Placental epithelial cell (primary cell): ENCODE measurements around the gene OPN1SW. TPM values are rescaled to one million over a fixed set of nuclear protein-coding genes. Genes with fewer than 3 reads are reported as not detected.

ENCODE experiments used
- small RNA-seq: library from RNA; depleted of rRNA; stranded (forward); fragments of <200 nt; gene quantifications from one replicate; pipeline ENCODE3, GENCODE V24; 2012
- total RNA-seq: library from RNA; depleted of rRNA; stranded (reverse); fragments of >200 nt; gene quantifications from 2 replicates; pipeline ENCODE4 v1.2.3, GENCODE V29; 2012

OPN1SW gene
- not detected in 2 replicates for total RNA-seq

GRCh38 chr7:128775744-128776474, at the start of gene OPN1SW:
TSS of gene OPN1SW (minus strand) at chr7:128775794. CDS start at chr7:128775781, 13 bp downstream.

GRCh38 chr7:128791121-128791971, 15.8 kb upstream of the OPN1SW start, which contains the start of gene CCDC136:
TSS of gene CCDC136 (plus strand) at chr7:128791968. CDS start at chr7:128792412, 444 bp downstream.

GRCh38 chr7:128739048-128739962, 36.3 kb downstream of the OPN1SW start, which contains the start of gene CALU:
TSS of gene CALU (plus strand) at chr7:128739359. CDS start at chr7:128748584, 9,225 bp downstream.

Small RNA genes lying within 50 kb of the gene (small RNA-seq; reads per million reads assigned to genes)
- gene RN7SL81P, result not detected

Other genes with a start within 250 kb of the OPN1SW start
- gene GARIN1A, start 103.5 kb downstream of the OPN1SW start, total RNA-seq, result 0.76 and 1.2 TPM in 2 replicates
- 354 and 588 TPM in 2 replicates for gene CALU, start 36.4 kb downstream of the OPN1SW start, total RNA-seq
- gene CCDC136, start 16.2 kb upstream of the OPN1SW start, total RNA-seq, result 0.65 and 1.2 TPM in 2 replicates
- 77.7 and 271 TPM in 2 replicates for gene FLNC, start 54.6 kb upstream of the OPN1SW start, total RNA-seq
- 78.3 and 111 TPM in 2 replicates for gene ATP6V1F, start 87.1 kb upstream of the OPN1SW start, total RNA-seq
- 0.33 and 1.2 TPM in 2 replicates for gene KCP, start 134.9 kb upstream of the OPN1SW start, total RNA-seq
- gene IRF5, start 162.1 kb upstream of the OPN1SW start, total RNA-seq, result under 0.01 and 0.22 TPM in 2 replicates